GM18909 (cell line): ENCODE results near the gene MED6.

Source experiments
- ATAC-seq: cut with Tn5 transposase; IDR thresholded peaks from one replicate; pipeline ENCODE4 v1.9.1; 2021; ENCODE audit warnings: mild to moderate bottlenecking; ENCODE audit not compliant: unreplicated experiment, poor library complexity

Gene MED6

DNA sequence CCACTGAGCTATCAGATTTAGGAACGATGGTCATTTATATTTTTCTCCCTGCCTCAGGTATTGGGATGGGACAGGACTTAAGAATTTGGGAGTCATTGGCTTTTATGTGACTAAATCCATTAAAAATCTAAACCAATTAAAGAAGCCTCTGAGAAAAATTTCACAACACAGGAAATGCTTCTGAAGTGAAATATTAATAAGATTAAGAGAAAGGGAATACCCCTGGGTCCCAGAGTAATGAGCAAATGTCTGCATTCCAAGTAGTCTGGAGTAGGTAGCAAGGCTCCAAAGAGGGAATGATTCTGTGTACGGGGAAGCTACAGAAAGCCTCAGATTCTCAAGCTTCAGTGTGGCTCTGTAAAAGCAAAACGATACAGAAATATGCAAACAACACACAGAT is 707 bp upstream of the MED6 start:
- no peak for ATAC-seq

DNA sequence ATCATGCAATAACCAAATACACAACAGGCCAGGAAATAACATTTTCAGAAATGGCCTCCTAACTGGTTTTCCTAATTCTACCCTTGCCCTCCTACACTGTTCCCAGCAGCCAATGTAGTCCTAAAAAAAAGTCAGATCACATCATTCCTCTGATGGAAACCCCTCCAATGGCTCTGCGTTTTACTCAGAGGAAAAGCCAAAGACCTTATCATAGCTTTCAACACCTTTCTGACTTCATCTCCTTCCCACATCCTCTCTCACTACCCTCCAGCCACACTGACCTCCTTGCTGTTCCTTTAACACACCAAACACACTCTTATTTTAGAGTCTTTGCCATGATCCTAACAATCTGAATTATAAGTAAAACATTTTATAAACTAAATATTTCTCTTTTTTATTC is 1.1 kb downstream of the MED6 start:
- no peak for ATAC-seq

DNA sequence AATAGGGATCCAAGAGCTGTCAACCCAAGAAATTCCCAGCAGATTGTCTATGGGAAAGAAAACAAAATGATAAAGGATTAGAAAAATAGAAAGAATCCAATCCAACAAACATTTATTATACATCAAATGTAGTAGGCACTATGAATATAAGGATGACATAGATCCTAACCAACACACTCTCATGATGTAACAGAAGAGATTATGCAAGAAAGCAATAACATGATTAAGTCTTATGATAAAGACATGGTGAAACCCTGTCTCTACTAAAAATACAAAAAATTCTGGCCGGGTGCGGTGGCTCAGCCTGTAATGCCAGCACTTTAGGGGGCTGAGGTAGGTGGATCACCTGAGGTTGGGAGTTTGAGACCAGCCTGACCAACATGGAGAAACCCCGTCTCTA is 2.7 kb downstream of the MED6 start:
- no peak for ATAC-seq

DNA sequence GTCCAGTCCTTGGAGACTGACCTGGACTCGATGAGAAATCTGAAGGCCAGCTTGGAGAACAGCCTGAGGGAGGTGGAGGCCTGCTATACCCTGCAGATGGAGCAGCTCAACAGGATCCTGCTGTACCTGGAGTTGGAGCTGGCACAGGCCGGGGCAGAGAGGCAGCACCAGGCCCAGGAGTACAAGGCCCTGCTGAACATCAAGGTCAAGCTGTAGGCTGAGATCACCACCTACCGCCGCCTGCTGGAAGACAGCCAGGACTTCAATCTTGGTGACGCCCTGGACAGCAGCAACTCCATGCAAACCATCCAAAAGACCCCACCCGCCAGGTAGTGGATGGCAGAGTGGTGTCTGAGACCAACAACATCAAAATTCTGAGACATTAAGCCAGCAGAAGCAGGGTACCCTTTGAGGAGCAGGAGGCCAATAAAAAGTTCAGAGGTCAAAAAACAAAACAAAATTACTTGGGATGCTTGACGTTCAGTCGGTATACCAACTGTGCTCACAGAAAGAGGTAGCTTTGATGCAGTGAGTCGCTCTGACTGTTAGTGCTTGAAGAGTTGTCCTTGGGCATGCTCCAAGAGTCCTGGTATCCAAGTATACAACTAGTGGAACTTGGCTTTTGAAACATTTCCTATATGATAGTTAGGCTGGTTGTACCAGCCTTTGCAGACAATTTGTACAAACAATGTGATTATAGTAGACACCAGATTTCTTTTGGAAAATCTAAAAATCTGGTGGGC is 4.8 kb downstream of the MED6 start:
- no peak for ATAC-seq

DNA sequence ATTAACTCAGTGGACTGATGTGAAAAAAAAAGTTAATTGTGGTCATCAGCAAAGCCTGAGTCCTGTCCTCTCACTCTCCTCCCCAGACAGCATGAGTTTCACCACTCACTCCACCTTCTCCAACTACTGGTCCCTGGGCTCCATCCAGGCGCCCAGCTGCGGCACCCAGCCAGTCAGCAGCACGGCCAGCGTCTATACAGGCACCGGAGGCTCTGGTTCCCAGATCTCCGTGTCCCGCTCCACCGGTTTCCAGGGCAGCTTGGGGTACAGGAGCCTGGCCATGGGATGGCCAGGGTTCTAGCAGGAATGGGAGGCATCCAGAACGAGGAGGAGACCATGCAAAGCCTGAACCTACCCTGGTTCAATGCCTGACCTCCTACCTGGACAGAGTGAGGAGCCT is 6.0 kb downstream of the MED6 start:
- ATAC-seq = no peak

DNA sequence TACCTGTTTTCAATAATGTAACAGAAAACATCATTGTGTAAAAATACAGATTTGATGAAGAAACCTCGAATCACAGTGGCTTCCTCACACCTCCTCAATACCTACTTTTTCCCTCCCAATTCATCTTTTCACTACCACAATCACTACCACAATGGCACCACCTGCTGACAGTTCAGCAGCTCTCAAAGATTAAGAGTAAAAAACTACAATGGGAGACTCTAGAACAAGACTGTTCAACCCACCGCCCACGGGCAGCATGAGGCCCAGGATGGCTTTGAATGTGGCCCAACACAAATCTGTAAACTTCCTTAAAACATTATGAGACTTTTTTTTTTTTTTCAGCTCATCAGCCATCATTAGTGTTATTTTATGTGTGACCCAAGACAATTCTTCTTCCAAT is 15.2 kb downstream of the MED6 start:
- ATAC-seq = no peak

DNA sequence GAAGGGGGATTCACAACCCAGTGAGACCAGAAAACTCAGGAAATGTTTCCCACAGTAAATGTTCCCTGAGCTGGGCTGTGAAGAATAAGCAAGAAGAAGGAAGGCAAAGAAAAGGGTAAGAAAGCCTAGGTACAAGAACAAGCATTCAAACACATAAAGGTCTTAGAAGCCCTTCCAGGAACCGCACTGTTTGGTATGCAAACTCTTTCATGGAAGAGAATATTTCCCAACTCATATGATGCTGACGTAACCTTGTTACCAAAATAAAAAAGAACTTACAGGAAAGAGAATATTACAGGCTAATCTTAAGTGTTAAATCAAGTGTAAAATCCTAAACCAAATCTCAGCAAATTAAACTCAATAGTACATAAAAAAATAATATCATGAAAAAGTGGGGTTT is 23.6 kb downstream of the MED6 start:
- no peak for ATAC-seq

DNA sequence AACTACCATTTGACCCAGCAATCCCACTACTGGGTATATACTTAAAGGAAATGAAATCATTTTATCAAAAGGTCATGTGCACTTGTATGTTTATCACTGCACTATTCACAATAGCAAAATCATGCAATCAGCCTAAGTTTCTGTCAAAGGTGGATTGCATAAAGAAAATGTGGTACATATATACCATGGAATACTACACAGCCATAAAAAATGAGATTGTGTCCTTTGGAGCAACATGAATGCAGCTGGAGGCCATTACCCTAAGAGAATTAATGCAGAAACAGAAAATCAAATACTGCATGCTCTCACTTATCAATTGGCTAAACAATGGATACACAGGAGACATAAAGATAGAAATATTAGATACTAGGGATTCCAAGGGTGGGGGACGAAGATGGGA is 27.4 kb downstream of the MED6 start:
- no peak for ATAC-seq

DNA sequence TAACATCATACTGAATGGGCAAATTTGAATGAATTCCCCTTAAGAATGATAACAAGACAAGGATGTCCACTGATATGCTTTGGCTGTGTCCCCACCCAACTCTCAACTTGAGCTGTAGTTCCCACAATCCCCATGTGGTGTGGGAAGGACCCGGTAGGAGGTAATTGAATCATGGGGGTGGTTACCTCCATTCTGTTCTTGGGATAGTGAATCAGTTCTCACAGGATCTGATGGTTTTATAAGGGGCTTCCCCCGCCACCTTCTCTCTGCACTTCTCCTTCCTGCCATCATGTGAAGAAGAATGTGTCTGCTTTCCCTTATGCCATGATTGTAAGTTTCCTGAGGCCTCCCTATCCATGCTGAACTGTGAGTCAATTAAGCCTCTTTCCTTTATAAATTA is 29.3 kb downstream of the MED6 start:
- no peak for ATAC-seq

DNA sequence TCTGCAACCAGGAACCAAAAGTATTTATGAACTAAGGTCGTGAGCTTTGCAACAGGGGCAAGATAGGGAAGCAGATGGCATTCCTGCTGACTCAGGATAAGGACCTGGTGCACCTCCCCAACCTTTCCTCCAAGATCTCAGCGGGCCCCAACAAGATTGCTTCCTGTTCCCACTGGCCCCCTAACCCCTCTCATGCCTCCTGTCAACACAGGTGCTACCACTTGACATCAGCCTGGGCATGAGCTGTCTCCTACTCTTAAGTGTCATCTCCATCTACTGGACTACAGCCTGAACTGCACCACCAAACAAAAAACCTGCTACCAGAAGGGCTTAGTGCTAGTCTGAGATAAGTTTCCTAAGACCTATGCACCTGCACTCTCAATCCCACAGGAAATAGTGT is 32.7 kb downstream of the MED6 start:
- ATAC-seq = no peak

DNA sequence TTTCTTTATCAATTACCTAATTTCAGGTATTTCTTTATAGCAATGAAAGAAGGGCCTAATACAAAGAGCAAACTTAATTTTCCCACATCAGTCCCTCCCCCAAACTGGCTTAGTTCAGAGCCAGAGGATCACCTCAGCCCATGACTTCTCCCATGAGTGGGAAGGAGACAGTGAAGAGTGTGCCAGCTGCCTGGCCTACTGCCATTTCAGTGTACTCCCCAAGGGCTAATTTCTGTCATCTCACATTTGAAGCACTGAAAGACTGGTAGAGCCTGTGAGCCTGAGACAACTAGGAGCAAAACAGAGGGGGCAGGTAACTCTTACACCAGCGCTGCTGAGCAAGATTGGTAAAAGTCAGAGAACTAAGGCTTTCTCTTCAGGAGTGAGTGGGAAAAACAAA is 36.6 kb downstream of the MED6 start:
- no peak for ATAC-seq

DNA sequence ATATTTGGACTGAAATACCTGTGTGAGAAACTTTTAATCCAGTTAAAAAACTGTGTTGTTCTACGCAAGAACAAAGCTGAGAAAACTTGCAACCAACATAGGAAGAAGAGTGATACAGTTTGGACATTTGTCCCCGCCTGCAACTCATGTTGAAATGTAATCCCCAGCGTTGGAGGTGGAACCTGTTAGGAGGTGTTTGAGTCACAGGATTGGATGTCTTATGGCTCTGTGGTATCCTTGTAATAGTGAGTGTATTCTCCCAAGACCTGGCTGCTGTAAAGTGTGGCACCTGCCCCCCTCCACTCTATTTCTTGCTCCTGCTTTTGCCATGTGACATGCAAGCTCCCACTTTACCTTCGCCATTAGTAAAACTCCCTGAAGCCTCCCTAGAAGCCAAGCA is 37.0 kb downstream of the MED6 start:
- ATAC-seq = no peak

DNA sequence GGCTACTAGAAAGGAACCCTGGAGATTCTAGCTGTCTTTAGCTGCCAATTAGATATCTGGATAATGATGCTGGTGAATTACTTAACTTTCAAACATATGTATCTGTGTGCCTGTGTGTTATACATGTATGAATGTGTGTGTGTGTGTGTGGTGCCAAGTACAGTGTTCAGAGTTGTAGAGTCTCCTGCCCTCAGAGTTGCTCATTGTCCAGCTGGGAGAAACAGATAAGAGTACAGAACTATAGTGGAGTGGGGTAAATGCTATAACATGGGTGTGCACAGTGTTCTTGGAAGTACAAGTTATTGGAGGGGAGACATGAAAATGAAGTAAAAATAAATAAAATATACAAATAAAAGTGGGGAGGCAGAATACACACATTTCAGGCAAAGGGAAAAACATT is 42.1 kb downstream of the MED6 start:
- no peak for ATAC-seq

DNA sequence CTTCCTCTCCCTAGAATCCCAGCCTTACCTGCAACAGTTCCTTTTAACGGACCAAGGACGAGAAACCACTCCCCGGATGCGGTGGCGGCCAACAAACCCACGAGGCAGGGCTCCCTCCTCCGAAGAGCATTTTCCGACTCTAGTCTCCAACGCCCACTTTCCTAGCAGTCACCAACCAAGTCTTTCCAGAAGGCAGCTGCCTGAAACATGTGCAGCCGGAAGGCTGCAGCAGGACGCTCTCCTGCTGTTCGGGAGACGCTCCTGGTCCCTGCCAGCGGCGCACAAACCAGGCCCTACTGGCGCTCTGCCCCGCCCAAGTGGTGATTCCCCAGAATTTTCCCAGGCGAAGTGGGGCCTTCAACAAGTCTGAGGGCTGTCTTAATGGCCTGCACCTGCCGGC is 44.6 kb downstream of the MED6 start:
- no peak for ATAC-seq

DNA sequence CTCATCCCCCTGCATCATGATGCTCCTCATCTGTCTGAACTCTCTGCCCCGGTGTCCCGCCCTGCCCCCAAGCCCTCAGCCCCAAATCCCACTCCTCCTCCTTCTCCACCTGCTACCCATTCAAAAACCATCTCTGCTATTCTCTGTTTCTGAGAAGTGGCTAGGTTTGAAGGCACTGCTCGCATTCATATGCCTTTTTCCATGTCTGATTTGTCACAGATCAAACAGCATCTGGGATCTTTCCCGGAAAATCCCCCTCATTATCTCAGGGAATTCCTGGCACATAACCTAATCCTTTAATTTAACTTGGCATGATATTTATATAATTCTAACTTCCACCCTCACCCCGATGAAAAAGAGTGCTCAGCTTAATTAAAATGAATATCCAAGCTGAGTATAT is 62.4 kb downstream of the MED6 start:
- no peak for ATAC-seq

DNA sequence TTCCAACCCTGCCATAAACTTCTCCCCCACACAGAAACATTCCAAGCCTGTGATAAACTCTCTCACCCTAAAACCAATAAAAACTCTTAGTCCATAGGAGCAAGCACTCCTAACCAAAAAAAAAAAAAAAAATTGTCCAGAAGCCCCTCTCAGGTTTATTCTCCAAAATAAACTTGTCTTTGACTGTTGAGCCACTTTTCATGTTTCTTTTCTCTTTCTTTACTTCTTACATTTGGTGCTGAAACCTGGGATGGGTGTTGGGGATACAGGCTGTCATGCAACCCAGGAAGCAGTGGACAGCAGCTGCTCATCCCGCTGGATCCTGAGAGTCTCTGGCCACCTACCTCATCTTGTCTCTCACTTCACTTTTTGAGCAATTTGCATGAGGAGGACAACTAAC is 63.6 kb downstream of the MED6 start:
- ATAC-seq = no peak

DNA sequence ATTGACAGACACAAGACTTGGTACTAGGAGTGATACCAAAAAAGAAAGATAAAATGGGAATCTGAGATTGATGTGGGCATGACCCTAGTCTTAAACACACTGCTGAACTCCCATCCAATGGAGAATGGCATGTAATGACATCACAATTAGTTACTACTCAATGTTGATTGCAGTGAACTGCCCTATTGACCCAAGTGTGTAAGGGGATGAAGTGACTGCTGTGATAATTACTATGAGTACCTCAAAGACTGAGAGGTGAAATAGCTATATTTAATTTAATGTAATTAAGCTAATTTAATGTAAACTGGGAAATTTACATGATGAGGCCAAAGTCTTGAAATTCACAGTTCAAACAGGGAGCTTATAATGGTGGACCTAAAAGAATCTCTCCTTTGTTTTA is 65.6 kb downstream of the MED6 start, which contains the start of gene ADAM20:
Gene ADAM20 (minus strand): TSS at position 101 of the 400 bp plus-strand sequence. CDS start 10,247 bp downstream, outside the sequence.
- ATAC-seq = no peak
